NCI-H2081 (cell line): Measurements from ENCODE around the gene GAL3ST3.

Experiments used
- DNase-seq, 2 experiments: peaks; one replicate each; lab custom pipeline; 2025; lab: John Stamatoyannopoulos, UW

GAL3ST3 gene

DNA sequence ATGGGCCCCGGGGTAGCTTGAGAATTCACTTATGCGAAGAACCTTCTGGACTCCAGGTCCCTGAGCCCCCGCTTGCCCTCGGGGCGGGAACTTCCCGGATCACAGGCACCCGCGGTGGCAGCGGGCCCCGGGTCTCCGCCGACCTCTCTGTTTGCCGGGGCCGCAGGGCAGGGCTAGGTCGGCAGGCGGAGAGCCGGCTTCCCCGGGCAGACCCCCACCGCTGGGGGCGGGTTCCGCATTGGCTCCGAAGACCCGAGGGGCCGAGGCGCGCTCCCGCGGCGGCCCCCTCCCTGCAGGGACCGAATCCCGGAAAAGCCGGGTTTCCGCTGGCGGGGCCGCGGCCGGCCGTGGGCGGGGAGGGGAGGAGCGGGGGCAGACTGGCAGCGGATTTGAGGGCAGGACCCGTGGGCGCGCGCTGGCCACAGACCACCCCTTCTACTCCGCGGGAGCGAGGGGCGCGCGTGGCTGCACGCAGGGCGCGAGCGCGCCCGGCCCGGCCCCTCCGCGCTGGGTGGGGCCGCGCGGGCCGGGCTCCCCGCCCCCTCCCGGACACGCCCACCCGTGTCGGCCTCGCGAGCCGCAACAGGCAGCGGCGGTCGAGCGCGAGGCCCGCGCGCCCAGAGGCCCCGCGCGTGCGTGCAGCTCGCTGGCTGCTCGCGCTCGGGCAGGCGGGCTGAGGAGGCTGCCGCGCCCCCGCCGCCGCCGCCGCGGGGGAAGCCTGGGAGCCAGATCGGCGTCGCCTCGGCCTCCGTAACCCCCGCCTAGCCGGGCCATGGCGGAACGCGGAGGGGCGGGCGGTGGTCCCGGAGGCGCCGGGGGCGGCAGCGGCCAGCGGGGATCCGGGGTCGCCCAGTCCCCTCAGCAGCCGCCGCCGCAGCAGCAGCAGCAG is 21.0 kb upstream of the GAL3ST3 start, which contains the start of gene PACS1:
PACS1 (plus strand) TSS at position 558 of the 889 bp plus-strand sequence; CDS start at position 773, 215 bp downstream.
- DNase-seq = peak; percentile 38 to 43

DNA sequence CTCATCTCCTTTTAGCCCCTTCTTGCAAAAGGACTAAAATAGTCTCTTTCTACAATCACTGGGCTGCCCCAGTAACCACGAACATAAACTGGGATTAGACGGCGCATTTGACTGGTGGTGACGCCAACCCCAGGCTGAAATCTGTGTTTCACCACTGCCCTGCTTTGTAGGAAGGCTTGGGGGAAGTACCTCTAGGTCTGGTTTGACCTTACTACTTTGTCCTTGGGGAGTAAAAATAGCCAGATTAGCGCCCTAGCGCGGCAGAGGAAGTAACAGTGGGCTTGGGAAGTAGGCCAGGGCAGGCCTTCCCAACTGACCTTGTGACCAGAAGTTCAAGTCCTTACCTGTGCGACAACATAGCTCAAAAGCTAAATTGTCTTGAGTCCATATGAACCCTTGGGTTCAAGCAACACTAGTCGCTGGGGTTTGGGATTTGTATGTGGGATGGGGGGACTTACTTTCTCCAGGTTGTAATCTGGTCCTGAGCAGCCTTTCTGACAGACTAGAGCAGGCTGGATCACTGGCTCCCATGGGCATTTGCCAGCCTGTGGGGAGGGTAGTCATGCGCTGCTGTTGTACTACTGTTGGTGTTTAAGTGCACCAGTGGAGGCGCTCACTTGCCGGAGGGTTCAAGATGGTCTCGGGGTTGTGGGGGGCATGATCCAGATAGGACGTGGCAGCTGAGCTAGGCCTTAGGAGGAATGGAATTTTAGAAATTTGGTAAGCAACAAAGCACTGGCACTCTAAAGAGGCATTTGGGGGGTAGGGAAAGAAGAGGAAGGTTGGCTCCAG is 20.2 kb upstream of the GAL3ST3 start:
- DNase-seq = no peak

- peak; percentile 64 to 70 for DNase-seq
Measured at GRCh38 chr11:66068154-66068821, 19.3 kb upstream of the GAL3ST3 start.

DNA sequence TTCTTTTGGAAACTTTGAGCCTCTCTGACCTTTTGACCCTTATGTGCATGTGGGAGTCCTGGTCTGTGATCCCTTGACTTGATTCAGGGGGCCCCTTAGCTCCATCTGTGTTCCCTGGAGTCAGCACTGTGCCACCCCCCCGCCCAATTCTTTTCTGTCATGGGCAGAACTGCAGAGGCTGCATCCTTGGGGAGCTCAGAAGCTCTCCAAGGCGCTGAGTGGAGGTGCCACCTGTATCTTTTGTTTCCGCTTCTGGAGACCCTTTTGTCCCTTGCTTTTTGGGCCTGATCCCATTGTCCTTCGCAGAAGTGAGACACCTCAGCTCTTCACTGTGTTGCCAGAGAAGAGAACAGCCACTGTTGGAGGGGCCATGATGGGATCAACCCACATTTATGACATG is 18.7 kb upstream of the GAL3ST3 start:
- no peak for DNase-seq

DNA sequence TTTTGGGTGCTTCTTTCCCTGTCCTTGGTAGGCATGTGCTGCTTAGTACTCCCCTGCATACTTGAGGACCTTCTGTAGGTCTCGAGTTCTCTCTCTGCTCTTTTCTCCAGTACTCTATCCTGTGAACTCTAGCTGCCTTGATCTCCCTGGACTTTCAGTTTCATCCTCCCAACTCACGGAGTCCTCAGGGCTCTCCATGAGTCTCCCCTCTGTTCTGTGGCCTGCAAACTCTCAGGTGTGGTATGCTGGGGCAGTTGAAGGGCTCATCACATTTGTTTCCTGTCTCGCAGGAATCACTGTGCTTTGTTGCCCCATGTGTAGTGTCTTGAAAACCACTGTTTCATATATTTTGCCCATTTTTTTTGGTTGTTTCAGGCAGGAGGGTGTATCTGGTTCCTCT is 17.8 kb upstream of the GAL3ST3 start:
- no peak for DNase-seq

- DNase-seq = no peak
Measured at GRCh38 chr11:66064571-66064970, 15.6 kb upstream of the GAL3ST3 start.

DNA sequence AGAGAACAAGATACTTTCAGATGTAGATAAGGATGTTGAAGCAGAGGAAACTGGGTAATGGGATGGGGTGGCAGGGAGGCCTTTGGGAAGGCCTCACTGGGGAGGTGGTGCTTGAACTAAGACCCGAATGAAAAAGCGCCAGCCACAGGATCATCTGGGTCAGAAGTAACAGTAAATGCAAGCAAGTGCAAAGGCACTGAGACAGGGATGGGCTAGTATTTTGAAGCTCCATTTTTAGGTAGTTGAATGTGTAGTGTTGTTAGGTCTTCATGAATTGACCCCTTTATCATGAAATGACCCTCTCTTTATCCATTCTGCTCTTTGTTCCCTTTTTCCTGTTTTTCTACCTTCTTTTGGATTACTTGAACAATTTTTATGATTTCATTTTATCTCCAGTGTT is 14.9 kb upstream of the GAL3ST3 start:
- no peak for DNase-seq

DNA sequence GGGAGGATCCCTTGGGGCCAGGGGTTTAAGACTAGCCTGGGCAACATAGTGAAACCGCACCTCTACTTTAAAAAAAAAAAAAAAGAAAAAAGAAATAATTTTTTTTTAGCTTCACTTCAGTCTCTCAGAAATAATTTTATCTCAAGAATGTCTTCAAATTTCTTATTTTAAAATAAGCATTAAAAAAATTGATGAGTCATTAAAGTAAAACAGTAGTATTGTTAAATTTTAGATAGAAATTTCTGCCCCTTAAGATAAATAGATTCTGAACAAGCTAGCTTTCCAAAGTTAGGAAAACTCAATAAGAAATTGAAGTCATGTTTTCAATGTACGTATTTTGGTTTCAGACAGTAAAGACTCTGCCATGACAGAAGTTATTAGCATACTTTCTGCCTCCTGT is 13.4 kb upstream of the GAL3ST3 start:
- DNase-seq = no peak

DNA sequence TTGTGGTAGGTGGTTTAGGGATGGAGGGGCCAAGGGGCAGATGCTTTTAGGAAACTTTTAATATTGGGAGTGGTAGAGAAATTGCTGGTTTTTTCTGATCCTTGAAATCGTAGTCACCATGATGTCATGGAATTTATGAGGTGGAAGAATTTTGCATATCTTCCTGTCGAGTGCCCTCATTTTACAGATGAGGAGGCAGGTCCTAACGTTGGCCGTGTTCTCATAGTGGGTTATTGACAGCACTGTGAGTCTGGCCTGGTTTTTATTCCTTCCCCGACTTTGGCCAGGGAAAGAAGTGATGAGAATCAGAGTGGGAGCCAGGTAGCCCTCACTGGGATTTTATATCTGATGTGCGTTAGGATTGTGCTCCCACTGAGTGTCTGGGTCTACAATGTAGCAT is 12.3 kb upstream of the GAL3ST3 start:
- no peak for DNase-seq

- DNase-seq = no peak
Measured at GRCh38 chr11:66059966-66060680, 11.2 kb upstream of the GAL3ST3 start.

GRCh38 chr11:66056501-66056900 is 7.5 kb upstream of the GAL3ST3 start:
- DNase-seq = no peak

- no peak for DNase-seq
Measured at GRCh38 chr11:66055021-66055420, 6.1 kb upstream of the GAL3ST3 start.

- DNase-seq = no peak
Measured at GRCh38 chr11:66052664-66052982, 3.7 kb upstream of the GAL3ST3 start.

GRCh38 chr11:66051766-66052663 is 3.1 kb upstream of the GAL3ST3 start, which contains the start of gene SF3B2:
Gene SF3B2, plus strand, starts transcription at chr11:66052364. Its CDS starts 21 bp downstream, at chr11:66052385.
- DNase-seq = peak; percentile 97 to 98

GRCh38 chr11:66051371-66051765 is 2.4 kb upstream of the GAL3ST3 start:
- no peak for DNase-seq

DNA sequence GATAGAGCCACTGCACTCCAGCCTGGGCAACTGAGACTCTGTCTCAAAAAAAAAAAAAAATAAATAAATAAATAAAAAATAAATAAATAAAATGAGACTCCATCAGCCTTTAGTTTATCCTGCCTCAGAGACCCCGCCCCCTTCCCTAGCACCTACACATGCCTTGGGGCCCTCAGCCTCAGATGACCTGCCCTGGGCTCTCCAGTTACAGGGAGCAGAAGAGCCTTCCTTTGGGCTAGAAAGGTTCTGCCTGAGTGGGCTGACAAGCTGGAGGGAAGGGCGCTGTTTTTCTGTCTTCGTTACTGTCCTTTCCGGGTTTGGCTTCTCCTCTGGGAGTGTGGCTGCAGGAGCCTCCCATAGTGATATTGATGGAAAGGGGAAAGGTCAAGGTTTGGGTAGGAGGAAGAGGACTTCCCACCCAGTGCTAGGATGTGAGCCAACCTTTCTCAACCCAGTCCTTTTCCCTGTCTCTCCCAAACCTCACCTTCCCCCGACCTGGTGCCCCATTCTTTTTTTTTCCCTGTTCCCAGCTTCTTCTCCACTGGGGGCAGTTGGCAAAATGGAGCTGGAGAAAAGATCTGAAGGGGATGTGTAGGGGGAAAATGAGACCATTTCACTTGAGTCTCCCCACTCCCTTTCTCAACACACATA is 1.7 kb upstream of the GAL3ST3 start:
- no peak for DNase-seq

DNA sequence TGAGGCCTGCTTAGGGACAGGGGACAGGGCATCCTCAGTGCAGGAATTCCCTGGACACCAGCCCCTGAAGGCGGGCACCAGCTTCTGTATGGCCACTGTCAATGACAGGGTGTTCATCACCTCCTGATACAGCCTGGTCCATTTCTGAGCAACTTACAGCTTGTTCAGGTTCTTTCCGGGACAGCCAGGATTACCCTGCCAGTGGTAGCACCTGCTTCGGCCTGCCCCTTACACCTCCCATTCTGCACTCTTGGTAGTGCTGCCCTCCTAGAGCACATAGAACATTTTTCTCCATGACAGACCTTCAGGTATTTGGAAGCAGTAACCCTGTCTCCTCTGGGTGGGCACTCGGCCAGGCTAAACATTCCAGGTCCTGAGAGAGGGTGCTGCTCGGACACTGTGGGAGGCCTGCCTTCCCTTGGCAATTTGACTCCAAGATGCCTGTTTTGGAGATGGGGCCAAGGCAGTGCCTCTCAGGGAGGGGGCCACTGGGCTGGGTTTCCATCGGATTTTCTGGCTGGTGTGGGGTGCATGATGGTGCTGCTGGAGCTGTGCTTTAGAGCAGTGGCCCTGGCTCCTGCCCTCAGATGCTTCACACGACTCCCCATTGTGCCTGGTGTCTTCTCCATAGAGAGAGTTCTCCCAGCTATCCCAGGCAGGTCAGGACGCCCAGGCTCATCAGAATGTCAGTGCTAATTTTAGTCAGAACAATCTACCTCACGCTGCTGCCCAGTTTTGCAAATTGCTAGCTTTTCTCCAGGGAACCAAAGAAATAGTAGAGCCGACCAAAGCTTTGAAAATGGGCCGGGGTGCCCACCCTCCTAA is 1.2 kb downstream of the GAL3ST3 start:
- DNase-seq = no peak

GRCh38 chr11:66046901-66047300 is 2.1 kb downstream of the GAL3ST3 start:
- no peak for DNase-seq

DNA sequence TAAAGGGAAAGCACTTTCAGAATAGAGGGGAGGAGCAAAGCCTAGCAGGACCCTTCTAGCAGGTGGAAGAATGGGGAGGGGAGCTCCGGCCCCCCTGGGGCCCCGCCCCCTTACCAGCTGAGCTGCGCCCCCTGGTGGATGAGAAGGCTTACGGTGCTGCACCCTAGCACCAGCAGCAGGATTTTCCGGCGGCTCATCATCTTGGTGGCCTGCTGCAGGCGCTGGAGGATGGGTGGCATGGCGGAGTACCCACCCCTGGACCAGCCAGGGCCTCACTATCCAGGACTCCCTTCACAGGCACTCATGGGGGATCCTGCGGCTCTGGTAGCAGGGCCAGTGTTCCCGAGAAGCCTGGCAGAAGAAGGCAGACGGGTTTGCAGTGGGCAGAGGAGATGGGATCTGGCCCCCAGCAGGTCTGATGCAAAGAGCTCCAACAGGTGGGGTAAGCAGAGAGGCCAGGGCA is 3.8 kb downstream of the GAL3ST3 start:
- DNase-seq = peak; percentile 74 to 83
